HEK293T (cell line): Measurements from ENCODE around the gene LRBA.

ENCODE experiments used
- ARNT ChIP-seq: fragments of 450-650 bp; IDR thresholded peaks from 2 replicates; pipeline ENCODE4 v1.6.1; 2017; ENCODE audit warnings: mild to moderate bottlenecking
- ELF4 ChIP-seq: fragments of 450-650 bp; IDR thresholded peaks from 2 replicates; pipeline ENCODE4 v1.6.1; 2017; ENCODE audit warnings: antibody characterized with exemption
- L3MBTL2 ChIP-seq: fragments of 450-650 bp; conservative IDR thresholded peaks from 2 replicates; pipeline ENCODE4 v1.6.1; 2016; ENCODE audit warnings: mild to moderate bottlenecking
- NFRKB ChIP-seq: fragments of 450-650 bp; IDR thresholded peaks from 2 replicates; pipeline ENCODE4 v1.6.1; 2016; ENCODE audit warnings: mild to moderate bottlenecking, moderate library complexity
- SP1 ChIP-seq: fragments of 450-650 bp; IDR thresholded peaks from 2 replicates; pipeline ENCODE4 v1.6.1; 2017

GRCh38 chr4:150889306-150889705 is 125.8 kb downstream of the LRBA start:
- TF ChIP-seq ARNT (no peak), SP1 (no peak), L3MBTL2 (no peak), ELF4 (no peak), NFRKB (no peak)
